ENCODE measurements around the gene L3MBTL3. TPM values are rescaled to one million over a fixed set of nuclear protein-coding genes. Genes with fewer than 3 reads are reported as not detected.
"Not testable (repeated sequence)": the region's sequence is repeated elsewhere in the genome, so short reads cannot be mapped to it uniquely, and the experiment has no call there.

The L3MBTL3 gene
- total RNA-seq, 1 donor from 2014 or later: 19.6 TPM

DNA sequence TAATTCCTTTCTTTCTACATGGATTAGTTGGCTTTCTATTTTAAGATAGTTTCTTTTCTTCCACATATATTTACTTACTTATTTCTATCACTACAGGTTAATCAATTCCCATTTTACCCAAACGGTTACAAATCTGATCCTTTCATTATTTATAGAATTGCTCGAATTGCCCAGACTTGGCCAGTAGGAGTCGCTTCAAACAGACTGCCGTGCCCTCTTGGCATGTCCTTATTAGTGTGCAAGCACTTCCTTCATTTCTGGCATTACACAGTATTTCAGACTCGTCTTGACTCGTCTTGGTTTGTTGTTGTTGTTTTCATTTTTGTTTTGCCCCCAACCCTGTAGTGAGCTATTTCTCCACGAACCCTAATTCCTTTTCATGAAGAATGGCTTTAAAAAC, 129.8 kb downstream of the L3MBTL3 start:
- Histone ChIP-seq H3K36me3 (peaks cover 0 to 4% of the 10 kb centered on the region in 2 donors), H3K9me3 (no peaks in the 10 kb centered on the region)
- intact Hi-C loops (cut with DNase I): no loop called here

GRCh38 chr6:130149016-130149415, 130.6 kb downstream of the L3MBTL3 start:
- H3K4me1 ChIP-seq; intact Hi-C loops (cut with DNase I); DNase-seq (ENCODE audit: extremely low spot score in 2 of 2); H3K4me3 ChIP-seq; H3K9me3 ChIP-seq; H3K27ac ChIP-seq; H3K27me3 ChIP-seq; H3K36me3 ChIP-seq: not testable (repeated sequence)

More for the DNA sequence above, 129.8 kb downstream of the L3MBTL3 start:
- Histone ChIP-seq H3K27me3 (no peaks in the 10 kb centered on the region), H3K4me3 (no peak overlapping the region), H3K27ac (no peak overlapping the region), H3K4me1 (no peaks in the 10 kb centered on the region)
- no peak for TF ChIP-seq CTCF (IDR thresholded peaks at IDR 0.05)
- no peak for TF ChIP-seq POLR2A (IDR thresholded peaks at IDR 0.05)
- DNase-seq (ENCODE audit: extremely low spot score in 2 of 2): no peak

DNA sequence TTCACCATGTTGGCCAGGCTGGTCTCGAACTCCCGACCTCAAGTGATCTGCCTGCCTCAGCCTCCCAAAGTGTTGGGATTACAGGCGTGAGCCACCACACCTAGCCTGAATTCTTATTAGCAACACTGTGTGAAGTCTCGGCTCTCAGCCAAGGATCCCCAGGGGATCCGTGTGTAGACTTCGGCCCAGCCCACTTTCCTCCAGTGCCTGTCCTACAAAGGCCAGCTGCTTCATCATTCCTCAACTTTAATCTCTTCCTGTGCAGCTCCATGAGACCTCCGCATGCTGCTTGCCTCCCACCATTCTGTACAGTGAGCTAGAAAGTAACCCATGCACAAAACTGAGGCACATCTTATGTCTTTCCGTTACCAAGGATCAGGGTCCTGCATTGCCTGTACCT, 132.5 kb downstream of the L3MBTL3 start:
- no peak for DNase-seq (ENCODE audit: extremely low spot score in 2 of 2)
- Histone ChIP-seq H3K4me3 (no peak overlapping the region), H3K27ac (no peak overlapping the region), H3K4me1 (no peaks in the 10 kb centered on the region), H3K9me3 (no peaks in the 10 kb centered on the region), H3K36me3 (no peaks in the 10 kb centered on the region), H3K27me3 (no peaks in the 10 kb centered on the region)
- intact Hi-C loops (cut with DNase I): no loop called here
- TF ChIP-seq POLR2A (IDR thresholded peaks at IDR 0.05) (no peak), POLR2AphosphoS5 (IDR thresholded peaks at IDR 0.05; ENCODE audit: insufficient read depth in 1 of 2, low read depth in 1 of 2) (no peak), CTCF (IDR thresholded peaks at IDR 0.05) (no peak)

DNA sequence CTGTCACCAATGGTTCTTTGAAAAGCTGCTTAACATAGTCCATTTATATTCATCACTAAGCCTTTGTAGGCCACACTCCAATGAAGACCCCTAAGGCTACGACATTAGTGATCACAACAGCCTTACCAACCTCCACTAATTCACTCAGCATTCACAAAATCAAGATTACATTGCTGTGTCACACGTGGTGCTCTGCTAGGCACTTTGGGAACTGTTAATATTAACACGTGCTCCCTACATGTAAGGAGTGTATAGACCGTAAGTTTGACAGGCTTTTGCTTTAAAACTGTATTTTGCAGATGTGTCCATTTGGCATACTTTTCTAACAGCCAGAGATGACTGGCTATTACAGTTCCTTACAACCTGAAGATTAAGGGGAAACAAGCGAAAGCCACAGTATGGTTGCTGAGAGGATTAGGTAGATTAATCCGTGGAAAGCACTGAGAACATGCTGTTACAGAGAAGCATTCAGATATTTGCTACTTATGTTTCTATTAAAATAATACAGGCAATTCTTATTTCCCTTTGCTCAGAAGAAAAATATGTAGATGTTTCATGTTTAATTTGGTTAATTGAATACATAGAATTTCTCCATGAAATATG, 134.6 kb downstream of the L3MBTL3 start:
- H3K9me3 ChIP-seq: no peaks in the 10 kb centered on the region
- DNase-seq (ENCODE audit: extremely low spot score in 2 of 2): no peak
- no peaks in the 10 kb centered on the region for H3K27me3 ChIP-seq
- intact Hi-C loops (cut with DNase I): no loop called here
- H3K4me3 ChIP-seq: no peak overlapping the region
- no peak overlapping the region for H3K27ac ChIP-seq
- no peak for TF ChIP-seq POLR2A (IDR thresholded peaks at IDR 0.05)
- TF ChIP-seq POLR2AphosphoS5 (IDR thresholded peaks at IDR 0.05; ENCODE audit: insufficient read depth in 1 of 2, low read depth in 1 of 2): no peak
- TF ChIP-seq CTCF (IDR thresholded peaks at IDR 0.05): no peak
- H3K36me3 ChIP-seq: no peaks in the 10 kb centered on the region
- H3K4me1 ChIP-seq: no peaks in the 10 kb centered on the region

DNA sequence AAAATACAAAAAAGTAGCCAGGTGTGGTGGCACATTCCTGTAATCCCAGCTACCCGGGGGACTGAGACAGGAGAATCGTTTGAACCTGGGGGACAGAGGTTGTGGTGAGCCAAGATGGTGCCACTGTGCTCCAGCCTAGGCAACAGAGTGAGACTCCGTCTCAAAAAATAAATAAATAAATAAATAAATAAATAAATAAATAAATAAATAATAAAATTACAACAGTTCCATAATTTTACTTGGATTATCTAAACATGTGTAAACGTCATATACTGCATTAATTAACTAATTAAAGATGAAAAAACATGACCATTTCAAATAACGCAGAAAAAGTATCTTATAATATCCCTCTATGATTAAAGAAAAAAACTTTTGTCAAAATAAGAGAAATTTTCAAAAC, 138.5 kb downstream of the L3MBTL3 start:
- TF ChIP-seq CTCF (IDR thresholded peaks at IDR 0.05) (no peak), POLR2A (IDR thresholded peaks at IDR 0.05) (no peak), POLR2AphosphoS5 (IDR thresholded peaks at IDR 0.05; ENCODE audit: insufficient read depth in 1 of 2, low read depth in 1 of 2) (no peak)
- Histone ChIP-seq H3K36me3 (no peaks in the 10 kb centered on the region), H3K4me3 (no peak overlapping the region), H3K9me3 (no peaks in the 10 kb centered on the region), H3K27ac (no peak overlapping the region), H3K27me3 (no peaks in the 10 kb centered on the region), H3K4me1 (no peaks in the 10 kb centered on the region)
- DNase-seq (ENCODE audit: extremely low spot score in 2 of 2): no peak
- intact Hi-C loops (cut with DNase I): no loop called here
